ENCODE data around the gene PLEKHH1. TPM values are rescaled to one million over a fixed set of nuclear protein-coding genes. Genes with fewer than 3 reads are reported as not detected.

The PLEKHH1 gene
- total and polyA plus RNA-seq, 9 of the 15 experiments (the other 6 are each of a cell fraction or from before 2014, with no cell fraction given): 0.76 to 5.9 (median 2.9) TPM

DNA sequence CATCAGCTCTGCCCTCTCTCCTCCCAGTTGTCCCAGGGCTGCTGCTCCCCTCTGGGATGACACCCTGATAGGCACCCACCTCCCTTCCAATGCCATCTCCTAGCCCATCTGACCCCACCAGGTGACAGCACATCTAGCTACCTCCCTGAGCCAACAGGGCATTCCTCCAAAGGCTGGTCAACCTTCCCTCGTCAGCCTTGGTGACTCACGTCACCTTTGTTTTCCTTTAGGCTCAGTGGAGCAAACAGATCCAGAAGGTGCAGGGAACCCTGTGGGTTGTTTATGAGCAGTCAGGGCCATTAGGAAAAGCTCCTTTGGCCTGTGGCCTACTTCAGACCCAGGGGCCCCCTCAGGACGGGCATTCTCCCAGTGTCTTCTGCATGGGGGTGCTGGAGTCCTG is 34.6 kb downstream of the PLEKHH1 start (continued):
- TF ChIP-seq MYC (IDR thresholded peaks at IDR 0.05; ENCODE audit: low read depth, low read length) (no peak), MYC (CRISPR knock-in tag; IDR thresholded peaks at IDR 0.05; ENCODE audit: borderline replicate concordance, low read depth) (no peak), NFIC (IDR thresholded peaks at IDR 0.05) (no peak), CREB1 (IDR thresholded peaks at IDR 0.05) (no peak), CREB1 (CRISPR knock-in tag; IDR thresholded peaks at IDR 0.05) (no peak), RAD21 (CRISPR knock-in tag; conservative IDR thresholded peaks at IDR 0.05 in 1 of 2, IDR thresholded peaks at IDR 0.05 in 1 of 2) (no peak), NUFIP1 (IDR thresholded peaks at IDR 0.05; ENCODE audit: partially characterized antibody) (no peak), ZNF586 (CRISPR knock-in tag; conservative IDR thresholded peaks at IDR 0.05) (no peak), SNRNP70 (optimal IDR thresholded peaks at IDR 0.05; ENCODE audit: low read depth, low read length) (no peak), ETS2 (tag; IDR thresholded peaks at IDR 0.05; ENCODE audit: borderline replicate concordance, poor library complexity, severe bottlenecking) (no peak), RBBP5 (IDR thresholded peaks at IDR 0.05; ENCODE audit: borderline replicate concordance, insufficient read depth, low read length, poor library complexity, severe bottlenecking) (no peak), ARHGAP35 (IDR thresholded peaks at IDR 0.05; ENCODE audit: partially characterized antibody) (no peak)
- TF ChIP-seq, protein P1, sequence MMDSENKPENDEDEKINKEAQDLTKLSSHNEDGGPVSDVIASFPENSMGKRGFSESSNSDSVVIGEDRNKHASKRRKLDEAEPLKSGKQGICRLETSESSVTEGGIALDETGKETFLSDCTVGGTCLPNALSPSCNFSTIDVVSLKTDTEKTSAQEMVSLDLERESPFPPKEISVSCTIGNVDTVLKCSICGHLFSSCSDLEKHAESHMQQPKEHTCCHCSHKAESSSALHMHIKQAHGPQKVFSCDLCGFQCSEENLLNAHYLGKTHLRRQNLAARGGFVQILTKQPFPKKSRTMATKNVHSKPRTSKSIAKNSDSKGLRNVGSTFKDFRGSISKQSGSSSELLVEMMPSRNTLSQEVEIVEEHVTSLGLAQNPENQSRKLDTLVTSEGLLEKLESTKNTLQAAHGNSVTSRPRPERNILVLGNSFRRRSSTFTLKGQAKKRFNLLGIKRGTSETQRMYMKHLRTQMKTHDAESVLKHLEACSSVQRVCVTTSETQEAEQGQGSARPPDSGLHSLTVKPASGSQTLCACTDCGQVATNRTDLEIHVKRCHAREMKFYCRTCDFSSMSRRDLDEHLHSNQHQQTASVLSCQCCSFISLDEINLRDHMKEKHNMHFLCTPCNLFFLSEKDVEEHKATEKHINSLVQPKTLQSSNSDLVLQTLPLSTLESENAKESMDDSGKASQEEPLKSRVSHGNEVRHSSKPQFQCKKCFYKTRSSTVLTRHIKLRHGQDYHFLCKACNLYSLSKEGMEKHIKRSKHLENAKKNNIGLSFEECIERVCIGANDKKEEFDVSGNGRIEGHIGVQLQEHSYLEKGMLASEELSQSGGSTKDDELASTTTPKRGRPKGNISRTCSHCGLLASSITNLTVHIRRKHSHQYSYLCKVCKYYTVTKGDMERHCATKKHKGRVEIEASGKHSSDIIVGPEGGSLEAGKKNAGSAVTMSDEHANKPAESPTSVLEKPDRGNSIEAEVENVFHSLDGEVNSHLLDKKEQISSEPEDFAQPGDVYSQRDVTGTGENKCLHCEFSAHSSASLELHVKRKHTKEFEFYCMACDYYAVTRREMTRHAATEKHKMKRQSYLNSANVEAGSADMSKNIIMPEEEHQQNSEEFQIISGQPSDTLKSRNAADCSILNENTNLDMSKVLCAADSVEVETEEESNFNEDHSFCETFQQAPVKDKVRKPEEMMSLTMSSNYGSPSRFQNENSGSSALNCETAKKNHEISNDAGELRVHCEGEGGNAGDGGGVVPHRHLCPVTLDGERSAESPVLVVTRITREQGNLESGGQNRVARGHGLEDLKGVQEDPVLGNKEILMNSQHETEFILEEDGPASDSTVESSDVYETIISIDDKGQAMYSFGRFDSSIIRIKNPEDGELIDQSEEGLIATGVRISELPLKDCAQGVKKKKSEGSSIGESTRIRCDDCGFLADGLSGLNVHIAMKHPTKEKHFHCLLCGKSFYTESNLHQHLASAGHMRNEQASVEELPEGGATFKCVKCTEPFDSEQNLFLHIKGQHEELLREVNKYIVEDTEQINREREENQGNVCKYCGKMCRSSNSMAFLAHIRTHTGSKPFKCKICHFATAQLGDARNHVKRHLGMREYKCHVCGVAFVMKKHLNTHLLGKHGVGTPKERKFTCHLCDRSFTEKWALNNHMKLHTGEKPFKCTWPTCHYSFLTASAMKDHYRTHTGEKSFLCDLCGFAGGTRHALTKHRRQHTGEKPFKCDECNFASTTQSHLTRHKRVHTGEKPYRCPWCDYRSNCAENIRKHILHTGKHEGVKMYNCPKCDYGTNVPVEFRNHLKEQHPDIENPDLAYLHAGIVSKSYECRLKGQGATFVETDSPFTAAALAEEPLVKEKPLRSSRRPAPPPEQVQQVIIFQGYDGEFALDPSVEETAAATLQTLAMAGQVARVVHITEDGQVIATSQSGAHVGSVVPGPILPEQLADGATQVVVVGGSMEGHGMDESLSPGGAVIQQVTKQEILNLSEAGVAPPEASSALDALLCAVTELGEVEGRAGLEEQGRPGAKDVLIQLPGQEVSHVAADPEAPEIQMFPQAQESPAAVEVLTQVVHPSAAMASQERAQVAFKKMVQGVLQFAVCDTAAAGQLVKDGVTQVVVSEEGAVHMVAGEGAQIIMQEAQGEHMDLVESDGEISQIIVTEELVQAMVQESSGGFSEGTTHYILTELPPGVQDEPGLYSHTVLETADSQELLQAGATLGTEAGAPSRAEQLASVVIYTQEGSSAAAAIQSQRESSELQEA (IDR thresholded peaks at IDR 0.05; ENCODE audit: low read depth): no peak

Data from K562 (cell line).